ENCODE data around the gene DGKD.
A peak's percentile ranks its signal among the peaks of the same experiment; 100 is the strongest.

The DGKD gene

DNA sequence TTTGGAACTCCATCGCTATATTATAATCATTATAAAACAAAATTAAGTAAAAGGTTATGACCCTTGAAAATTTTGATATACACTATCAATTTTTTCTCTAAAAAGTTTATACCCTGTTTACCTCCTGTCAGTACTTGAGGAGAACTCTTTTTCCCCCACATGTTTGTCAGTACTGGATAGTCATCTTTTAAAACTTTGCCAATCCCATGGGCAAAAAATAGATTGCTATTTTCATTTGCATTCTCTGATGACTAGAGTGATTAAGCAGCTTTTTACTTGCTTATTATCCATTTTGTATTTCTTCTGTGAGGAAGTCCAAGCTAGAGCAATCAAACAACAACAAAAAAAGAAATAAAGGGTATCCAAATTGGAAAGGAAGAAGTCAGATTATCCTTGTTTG is 76.4 kb downstream of the DGKD start:
- DNase-seq: no peak

DNA sequence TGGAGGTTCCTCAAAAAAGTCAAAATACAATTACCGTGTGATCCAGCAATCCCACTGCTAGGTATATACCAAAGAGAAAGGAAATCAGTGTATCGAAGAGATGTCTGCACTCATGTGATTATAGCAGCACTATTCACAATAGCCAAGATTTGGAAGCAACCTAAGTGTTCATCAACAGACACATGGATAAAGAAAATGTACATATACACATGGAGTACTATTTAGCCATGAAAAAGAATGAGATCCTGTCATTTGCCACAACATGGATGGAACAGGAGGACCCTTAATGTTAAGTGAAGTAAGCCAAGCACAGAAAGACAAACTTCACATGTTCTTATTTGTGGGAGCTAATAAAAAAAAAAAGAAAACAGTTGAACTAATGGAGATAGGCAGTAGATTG is 78.7 kb downstream of the DGKD start:
- DNase-seq: no peak

- no peak for DNase-seq
These were observed 79.5 kb downstream of the DGKD start for GRCh38 chr2:233433794-233434193.

GRCh38 chr2:233434666-233435330 is 80.5 kb downstream of the DGKD start:
- no peak for DNase-seq

DNA sequence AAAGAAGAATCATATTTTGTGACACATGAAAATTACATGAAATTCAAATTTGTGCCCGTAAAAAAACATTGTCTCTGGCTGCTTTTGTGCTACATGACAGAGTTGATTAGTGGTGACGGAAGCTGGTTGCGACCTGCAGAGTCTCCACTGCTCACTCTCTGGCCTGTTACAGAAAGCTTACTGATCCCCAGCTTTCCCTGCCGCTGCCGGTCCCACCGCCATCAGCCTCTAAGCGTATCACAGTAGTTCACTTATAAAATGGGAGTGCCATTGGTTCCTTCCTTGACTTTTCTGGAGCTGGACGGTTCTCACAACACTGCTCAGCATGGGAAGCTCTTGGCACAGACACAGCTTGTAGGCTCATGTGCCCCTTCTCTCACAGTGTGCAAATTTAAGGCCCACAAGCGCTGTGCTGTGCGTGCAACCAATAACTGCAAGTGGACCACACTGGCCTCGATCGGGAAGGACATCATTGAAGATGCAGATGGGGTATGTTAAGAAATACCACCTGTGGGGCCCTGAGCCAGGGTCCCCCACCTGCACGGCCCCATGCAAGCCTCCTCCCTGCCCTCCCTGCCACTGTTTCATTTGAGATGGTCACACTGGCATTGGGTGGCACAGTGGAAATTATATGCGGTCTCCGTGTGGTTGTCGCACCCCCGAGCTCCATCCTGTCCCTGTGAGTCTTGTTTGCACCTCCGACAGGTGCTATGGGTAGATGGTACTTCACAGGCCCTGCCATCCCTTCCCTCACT is 81.3 kb downstream of the DGKD start:
- no peak for DNase-seq

- DNase-seq: no peak
These were observed 81.9 kb downstream of the DGKD start for GRCh38 chr2:233436191-233436581.

- no peak for DNase-seq
These were observed 82.6 kb downstream of the DGKD start for GRCh38 chr2:233436691-233437438.

DNA sequence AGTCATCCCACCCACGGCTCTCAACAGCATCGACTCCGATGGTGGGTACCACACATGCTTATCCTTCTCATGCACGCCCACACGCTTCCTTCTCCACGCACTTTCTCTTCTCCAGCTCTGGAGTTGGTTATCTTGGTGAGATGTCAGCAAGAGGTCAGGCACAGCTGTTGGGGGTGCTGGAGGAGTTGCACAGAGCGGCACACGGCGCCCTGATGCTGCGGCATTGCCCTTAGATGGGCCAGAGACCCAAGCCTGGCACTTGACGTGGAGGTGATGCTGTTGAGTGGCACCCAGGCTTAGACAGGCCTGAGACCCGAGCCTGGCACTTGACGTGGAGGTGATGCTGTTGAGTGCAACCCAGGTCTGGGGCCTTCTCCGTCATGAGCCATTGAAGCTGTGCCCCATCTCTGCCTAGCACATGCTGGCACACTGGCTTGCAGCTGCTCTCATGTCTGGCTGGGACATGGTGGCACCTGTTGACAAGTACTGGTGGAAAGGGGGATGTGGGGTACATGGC is 83.2 kb downstream of the DGKD start:
- no peak for DNase-seq

- no peak for DNase-seq
These were observed 84.4 kb downstream of the DGKD start for GRCh38 chr2:233438573-233439147.

DNA sequence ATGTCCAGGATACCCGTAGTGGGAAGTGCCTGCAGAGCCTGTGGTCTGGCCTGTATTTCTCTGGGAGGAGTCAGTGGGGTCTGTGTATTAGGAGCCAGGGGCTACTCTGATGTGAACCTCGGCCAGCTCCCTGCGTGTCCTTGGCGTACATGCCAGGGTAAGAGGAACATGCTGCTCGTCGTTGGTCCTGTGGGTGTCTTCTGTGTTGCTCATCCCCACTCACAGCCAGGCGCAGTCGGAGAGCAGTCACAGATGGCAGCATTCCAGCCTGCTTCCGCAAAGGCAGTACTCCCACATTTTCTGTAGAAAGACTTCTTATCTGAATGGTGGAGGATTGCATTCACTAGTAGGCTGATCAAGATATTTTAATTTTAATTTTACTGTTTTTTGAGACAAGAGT is 84.9 kb downstream of the DGKD start:
- no peak for DNase-seq

GRCh38 chr2:233440314-233440713 is 86.0 kb downstream of the DGKD start:
- no peak for DNase-seq

DNA sequence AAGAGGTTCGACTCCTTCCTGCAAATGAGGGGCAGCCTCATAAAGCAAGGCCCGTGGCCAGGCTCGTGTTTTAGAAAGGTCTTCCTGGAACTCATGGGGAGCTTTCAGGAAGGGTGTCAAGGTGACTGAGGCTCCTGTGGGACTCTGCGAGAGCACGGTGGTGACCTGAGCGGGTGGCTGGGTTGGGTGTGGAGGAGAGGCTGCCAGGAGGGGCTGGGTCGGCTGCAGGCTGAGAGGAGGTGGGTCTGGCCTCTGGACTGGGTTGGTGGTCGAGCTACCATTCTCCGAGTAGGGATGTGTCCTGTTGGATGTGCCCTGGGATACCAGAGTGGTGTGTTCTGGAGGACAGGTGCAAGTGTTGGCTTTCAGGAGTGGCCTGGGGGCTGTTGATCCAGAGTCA is 86.4 kb downstream of the DGKD start:
- no peak for DNase-seq

DNA sequence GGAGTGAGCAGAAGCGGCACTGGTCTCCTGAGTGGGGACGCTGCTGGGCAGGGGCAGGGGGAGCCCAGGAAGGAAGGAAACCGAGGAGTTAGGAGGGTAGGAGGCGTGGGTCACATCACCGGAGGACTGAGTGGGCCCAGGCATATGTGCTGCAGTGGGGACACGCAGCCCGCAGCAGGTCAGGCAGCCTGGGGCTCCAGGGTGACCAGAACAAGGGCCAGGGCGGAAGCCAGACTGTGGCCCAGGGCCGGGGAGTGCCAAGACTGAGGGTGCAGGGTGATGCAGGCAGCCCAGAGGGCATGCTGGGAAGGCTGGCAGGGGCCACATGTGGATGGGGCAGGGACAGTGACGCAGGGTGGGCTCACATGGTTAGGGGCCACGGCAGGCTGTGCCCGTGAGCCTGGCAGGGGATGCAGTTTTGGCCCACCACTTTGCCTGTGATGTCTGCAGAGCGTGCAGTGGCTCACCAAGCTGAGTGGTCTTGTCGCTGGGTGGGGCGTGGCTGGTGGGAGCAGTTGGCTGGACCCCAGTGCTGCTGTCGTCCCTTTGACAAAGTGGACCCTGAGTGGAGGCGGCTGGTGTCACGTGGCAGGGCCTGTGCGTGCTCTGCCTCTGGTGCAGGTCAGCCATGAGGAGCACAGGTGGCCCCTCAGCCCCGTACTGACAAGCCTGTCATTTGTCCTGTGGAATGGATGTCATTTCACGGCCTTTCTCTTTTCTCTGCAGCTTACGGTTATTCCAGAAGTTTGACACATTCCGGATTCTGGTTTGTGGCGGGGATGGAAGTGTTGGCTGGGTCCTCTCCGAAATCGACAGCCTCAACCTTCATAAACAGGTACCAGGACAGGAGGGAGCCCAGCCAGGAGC is 87.1 kb downstream of the DGKD start:
- no peak for DNase-seq

DNA sequence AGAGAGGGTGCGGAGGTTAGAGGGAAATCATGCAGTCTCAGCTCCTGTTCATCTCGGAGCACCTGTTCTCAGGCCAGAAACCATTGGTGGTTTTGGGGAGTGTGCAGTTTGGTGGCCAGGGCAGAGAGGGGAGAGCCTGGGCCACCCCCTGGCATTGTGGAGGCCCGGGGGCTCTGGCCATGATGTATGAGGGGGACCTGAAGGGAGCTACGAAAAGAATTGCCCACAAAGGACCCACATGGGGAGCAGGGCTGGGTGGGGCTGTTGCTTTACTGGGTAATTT is 87.7 kb downstream of the DGKD start:
- DNase-seq: no peak

DNA sequence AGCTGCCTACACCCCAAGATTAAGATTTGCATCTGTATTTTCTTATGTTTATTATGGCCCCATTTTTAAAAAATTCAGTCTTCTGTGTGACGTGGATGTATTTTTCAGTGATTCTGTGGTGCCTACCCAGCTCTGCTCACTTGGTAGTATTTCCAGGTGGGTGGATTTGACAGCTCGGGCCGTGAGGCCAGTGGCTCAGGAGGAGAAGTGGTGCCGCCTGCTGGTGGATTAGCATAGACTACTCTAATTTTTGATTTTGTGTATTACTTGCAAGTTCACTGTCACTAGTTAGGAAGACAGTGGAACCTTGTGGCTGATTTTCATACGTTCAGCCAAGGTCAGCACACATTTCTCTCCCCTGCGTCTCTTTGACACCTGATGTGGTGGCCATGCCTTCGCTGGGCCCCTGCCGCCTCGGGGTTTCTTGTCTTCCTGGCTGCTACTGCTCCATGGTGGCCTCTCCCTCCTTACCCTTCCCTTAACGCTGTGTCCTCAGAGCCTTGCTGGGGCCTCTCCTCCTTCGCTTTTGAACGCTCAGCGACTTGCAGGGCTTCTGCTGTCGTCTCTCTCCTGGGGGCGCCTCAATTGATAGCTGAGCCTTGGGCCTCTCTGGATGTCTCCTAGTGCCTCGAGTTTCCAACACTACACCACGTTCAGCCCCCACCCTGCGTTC is 89.4 kb downstream of the DGKD start:
- peak; percentile 49 for DNase-seq

GRCh38 chr2:233444501-233444900 is 90.2 kb downstream of the DGKD start:
- no peak for DNase-seq

- DNase-seq: no peak
These were observed 91.0 kb downstream of the DGKD start for GRCh38 chr2:233445152-233445830.

GRCh38 chr2:233446121-233446520 is 91.8 kb downstream of the DGKD start:
- no peak for DNase-seq

DNA sequence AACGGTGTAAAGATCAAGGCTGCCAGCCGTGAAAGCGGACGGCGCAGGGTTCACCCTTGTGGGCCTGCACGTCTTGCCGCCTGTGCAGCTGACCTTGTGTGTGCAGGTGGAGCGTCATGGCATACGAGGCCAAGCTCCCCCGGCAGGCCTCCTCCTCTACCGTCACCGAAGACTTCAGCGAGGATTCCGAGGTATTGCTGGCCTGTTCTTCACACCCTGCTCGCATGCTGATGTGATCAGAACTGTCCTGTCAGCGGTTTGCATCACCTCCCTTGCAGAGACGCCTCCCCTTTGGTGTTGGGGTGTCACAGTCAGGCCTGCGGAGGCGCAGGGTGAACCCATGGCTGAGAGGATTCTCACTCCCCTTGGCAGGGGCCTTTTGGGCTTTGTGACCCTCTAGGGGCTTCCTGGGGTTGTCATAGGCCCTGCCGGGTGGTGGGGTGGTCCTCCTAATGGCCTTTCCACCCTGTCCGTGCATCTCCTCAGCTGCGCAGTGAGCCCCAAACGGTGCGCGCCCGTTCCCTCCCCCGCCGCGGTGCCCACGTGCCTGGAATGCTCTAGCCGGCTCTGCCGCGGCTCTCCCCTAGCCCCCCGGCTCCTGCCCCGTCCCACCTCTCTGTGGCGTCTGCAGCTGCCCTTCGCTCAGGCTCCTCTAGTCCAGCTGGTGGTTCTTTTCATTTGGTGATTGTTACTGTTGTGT is 92.5 kb downstream of the DGKD start:
- no peak for DNase-seq

DNA sequence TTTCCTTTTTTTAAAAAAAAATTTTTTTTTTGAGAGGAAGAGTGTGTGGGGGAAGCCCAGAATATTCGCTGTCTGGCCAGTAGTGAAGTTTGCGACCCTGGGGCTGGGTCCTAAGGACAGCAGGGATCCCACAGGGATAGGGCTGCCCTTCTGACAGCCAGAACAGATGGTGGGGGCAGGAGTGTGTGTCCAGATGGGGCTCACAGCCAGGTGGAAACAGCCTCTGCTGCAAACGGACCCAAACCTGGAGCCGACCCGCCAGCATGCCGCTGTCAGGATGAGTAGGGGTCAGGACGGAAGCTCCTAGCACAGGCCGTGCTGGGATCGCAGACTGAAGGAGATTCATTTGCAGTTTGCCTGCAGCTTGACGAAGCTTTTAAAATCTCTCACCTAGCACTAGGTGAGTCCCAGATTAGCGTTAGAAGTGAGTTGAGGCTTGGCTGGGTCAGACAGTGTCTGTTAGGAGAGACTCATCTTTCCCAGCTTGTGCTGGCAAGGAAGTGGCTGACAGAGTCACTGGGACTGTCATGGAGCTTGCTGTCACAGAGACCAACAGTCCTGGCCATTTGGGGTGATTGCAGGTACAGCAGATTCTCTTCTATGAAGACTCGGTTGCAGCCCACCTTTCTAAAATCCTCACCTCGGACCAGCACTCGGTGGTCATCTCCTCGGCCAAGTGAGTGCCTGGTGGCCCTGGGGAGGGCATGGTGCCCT is 93.4 kb downstream of the DGKD start:
- no peak for DNase-seq

Measured in NCI-H1105 treated with DMSO at 0.1 percent for 48 hours (cell line).